ENCODE results near the gene PTPRG.

PTPRG gene

DNA sequence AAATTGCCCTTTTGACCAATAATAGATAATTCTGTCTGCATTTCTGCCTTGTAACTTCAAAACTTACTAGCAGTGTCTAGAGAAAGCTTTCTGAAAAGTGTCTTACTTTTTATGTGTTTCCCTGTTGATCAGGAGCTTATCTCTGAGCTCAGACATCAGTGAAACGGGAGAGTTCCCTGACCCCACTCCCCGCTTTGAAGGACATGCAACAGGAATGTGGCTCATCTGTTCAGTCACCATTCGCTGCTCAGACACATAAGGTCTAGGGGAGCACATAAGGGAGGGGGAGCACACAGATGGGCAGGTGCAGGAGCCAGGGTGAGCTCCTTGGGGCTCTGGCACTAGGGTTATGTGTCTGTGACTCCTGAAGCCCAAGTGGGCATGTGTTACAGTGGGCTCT lies 607.0 kb downstream of the PTPRG start:
- no peak for DNase-seq (ENCODE audit: low read depth in 1 of 2, low spot score in 1 of 2)

DNA sequence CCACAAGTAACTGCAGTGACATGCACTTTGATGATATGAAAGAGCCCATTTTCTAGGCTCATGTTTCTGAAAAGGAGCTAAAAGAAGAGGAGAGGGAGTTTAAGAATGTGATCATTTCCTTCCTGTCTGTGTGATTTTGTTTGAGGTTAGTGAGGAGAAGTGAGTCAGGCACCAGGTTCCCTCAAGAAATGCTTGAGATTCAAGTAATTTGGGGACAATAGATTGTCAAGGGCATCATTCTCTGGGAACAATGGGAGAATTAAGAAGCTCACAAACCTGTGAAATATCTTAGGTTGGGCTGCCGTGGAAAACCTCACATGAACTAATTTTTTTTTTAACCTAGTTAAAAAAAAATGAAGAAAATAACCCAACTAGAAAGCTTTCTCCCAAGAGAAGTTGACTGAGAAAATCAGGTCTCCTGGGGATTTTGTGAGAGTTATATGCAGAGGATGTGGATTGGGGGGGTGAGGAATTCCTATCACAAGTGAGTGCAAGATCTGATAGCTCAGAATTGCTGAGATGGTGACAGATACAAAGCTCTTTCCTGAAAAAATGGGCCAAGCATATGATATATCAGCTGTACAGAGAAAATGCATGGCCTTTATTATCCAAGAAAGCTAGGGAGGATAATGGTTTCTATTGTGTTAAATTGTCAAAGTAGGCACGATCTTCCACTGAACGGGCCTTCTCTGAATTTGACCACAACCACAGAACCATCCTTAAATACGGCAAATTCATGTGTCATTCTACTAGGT lies 608.7 kb downstream of the PTPRG start:
- no peak for DNase-seq (ENCODE audit: low read depth in 1 of 2, low spot score in 1 of 2)

DNA sequence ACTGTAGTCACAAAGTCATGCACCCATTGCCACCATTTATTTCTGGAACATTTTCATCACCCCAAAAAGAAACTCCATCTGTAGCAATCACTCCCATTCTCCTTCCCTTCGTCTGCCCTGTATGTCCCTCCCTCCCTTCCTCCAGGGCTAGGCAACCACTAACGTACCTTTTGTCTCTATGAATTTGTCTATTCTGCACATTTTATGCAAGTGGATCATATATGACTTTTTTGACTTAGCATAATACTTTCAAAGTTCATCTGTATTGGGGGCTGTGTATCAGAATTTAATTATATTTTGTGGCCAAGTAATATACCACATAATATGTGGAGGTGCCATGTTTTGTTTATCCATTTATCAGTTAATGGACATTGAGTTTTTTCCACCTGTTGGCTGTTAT lies 610.4 kb downstream of the PTPRG start:
- no peak for DNase-seq (ENCODE audit: low read depth in 1 of 2, low spot score in 1 of 2)

DNA sequence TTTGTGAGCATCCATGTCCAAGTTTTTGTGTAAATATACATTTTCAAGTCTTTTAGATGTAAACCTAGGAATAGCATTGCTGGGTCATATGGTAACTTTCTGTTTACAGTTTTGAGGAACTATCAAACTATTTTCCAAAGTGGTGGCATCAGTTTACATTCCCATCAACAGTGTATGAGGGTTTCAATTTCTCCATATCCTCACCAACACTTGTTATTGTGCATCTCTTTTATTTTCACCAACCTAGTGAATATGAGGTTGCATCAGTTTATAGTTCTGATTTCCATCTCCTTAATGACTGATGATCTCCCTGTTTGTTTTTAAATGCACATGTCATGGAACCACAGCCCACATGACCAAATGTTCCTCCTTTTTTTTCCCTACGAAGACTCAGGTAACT lies 610.8 kb downstream of the PTPRG start:
- DNase-seq (ENCODE audit: low read depth in 1 of 2, low spot score in 1 of 2) = no peak

DNA sequence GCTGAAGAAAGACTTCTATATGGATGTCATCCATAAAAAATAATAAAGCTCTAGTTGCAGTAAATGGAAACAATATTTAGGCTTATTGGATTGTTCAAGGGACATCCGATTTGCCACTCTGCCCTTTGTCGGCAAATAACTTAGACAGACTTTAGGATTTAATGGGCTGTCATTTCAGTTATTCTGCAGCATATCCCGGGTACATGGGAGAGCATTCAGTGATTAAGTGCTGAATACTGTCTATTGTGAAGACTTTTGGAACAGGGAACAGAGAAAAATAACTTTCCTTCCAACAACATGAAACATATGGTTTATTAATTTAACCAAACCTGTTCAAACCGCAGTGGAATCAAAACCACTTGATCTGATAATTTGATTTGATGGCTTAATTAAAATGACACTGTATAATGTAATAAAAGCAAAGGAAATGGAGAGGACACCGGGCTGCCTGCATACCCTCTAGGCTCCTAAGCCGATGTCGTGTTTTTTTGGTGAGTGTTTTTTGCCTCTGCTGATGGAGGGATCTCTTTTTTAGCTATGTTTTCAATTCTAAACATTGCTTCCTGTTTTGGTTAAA lies 612.7 kb downstream of the PTPRG start:
- no peak for DNase-seq (ENCODE audit: low read depth in 1 of 2, low spot score in 1 of 2)

DNA sequence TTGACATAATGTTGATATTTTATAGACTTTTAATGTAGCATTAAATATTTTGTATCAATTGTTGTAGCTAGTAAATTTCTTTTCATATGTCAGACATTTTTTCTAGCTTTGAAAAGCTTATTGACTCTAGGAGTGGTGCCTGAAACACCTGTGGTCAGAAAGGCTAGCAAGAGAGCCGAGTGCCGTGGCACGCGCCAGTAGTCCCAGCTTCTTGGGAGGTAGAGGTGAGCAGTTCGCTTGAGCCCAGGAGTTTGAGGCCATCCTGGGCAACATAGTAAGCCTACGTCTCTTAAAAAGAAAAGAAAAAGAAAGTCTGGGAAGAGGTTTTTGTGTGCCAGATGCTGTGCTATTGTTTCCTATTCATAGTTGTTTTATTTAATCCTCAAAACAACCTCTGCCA lies 613.8 kb downstream of the PTPRG start:
- no peak for DNase-seq (ENCODE audit: low read depth in 1 of 2, low spot score in 1 of 2)

DNA sequence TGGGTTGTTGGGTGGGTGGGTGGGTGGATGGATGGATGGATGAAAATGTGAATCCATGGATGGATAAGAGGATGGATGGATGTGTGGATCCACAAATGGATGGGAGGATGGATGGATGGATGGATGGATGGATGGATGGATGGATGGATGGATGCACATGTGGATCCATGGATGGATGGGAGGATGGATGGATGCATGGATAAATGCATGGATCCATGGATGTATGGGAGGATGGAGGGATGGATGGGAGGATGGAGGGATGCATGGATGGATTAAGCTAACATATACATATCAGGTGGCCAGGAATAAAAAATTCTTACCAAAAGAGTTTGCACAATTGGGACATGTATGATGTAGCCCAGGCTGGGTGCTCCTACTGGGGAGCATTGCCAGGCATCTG lies 616.7 kb downstream of the PTPRG start:
- no peak for DNase-seq (ENCODE audit: low read depth in 1 of 2, low spot score in 1 of 2)

DNA sequence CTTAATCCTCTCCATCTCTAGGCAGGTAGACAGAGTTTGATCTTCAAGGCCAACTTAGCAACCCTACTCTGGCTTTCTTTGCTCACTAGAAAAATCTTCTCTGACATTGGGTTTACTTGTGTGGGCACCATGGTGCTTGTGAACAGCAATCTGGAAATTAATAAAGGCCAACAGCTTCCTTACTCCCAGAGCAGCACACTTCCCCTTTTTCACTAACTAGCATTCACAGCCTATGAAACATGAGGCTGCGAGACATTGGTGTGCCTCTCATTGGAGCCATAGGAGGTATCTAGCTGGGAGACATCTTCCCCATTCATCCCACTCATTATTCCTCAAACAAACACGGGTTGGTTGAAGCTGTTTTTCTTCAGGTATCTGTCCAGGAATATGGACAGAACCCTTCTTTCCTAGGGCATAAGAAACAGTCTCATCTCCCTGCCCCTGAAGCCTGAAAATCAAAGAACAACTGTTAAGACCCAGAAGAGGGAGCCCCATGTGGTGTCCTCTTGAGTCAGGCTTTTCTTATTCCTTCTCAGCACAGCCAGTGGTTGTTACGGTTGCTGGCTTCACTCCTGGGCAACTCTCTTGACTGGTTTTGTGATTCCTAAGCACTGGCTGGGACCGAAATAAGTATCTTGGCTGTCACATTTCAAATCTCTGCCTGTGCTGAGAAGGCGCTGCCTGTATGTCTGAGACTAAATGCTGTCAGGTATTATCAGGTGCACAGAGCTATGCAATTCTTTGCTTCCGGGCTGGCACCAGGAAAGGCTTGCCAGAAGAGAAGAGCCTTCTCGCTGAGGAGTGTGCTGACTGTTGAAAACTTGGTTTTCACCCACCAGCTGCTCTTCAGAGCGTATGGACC lies 617.6 kb downstream of the PTPRG start:
- no peak for DNase-seq (ENCODE audit: low read depth in 1 of 2, low spot score in 1 of 2)

DNA sequence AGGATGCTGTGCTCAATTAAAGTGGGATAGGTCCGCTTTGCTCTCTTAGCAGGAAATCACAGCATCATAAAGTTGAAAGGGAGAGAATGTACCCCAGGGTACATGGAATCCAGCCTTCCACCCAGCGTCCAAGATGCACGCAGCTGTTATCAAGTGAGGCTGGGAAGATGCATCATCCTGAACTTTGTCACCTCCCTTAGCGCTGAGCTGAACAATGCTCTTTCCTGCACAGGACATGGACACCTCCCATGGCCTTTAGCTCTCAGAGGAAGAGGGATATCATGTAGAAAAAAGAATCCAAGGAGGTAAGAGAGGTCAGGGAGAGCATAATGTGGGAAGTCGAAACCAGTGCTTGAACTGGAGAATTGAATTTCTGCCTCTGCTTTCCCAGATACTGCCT lies 619.1 kb downstream of the PTPRG start:
- DNase-seq (ENCODE audit: low read depth in 1 of 2, low spot score in 1 of 2) = no peak

DNA sequence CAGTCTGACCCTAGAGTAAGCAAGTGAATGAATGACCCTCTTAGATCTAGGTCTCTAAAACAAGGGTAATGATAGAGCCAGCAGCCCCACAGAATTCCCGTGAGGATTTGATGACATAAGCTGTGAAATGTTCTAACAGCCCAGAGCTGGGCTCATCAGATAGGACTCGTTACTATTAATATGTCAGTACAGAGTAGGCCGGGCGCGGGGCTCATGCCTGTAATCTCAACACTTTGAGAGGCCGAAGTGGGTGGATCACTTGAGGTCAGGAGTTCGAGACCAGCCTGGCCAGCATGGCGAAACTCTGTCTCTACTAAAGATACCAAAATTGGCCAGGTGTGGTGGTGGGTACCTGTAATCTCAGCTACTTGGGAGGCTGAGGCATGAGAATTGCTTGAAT lies 621.7 kb downstream of the PTPRG start:
- DNase-seq (ENCODE audit: low read depth in 1 of 2, low spot score in 1 of 2) = no peak

DNA sequence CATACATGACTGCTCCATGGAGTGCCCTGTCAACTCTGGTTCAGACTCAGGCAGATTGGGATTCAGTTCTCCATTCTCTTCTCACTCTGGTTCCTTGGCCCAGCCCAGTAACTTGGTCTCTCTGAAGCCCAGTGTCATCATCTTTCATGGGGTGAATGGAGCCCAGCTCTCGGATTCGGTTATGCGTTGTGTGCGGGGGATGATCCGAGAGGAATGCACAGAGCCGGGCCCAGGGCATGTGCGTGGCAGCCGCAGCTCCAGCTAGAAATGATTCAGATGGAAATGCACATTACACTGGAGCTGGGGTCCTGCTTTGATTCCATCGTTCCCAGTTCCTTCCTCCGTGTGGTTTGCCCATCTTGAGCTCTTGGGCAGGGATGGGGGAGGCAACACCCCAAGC lies 622.6 kb downstream of the PTPRG start:
- DNase-seq (ENCODE audit: low read depth in 1 of 2, low spot score in 1 of 2) = no peak

DNA sequence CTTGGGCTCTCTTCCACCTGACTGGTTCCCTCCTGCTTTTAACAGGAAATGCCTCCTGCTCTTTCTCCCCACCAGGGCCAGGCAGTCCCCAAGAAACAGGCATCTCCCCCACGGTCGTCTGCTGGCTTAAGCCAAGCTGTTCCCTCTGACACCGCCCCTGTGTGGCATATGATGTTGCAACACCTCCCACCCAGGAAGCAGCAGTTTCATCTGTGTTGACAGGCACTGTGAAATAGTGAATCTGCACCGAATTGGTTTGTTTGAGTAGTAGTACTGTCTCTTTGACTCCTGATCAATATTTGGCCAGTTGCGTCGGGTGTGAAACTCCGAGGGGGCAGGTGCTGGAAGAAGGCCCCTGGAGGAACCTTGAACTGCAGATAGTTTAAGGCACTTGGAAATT lies 623.2 kb downstream of the PTPRG start:
- DNase-seq (ENCODE audit: low read depth in 1 of 2, low spot score in 1 of 2) = no peak

DNA sequence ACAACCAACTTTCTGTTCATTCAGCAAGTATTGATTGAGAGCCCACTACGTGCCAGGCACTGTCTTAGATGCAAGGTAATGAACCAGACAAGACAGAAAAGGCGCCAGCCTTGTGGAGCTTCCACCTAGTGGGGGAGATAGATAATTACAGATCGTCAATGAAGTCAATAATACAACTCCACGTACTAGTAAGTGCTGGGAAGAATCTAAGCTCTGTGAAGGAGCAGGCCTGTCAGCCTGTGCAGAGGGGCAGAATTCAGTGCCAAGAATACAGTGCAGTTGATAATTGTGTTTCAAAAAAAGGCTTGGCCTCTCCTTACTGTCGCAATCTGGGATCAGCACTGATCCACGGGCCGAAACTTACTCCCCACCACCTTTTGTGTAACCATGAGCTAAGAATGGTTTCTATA lies 625.7 kb downstream of the PTPRG start:
- DNase-seq (ENCODE audit: low read depth in 1 of 2, low spot score in 1 of 2) = no peak

DNA sequence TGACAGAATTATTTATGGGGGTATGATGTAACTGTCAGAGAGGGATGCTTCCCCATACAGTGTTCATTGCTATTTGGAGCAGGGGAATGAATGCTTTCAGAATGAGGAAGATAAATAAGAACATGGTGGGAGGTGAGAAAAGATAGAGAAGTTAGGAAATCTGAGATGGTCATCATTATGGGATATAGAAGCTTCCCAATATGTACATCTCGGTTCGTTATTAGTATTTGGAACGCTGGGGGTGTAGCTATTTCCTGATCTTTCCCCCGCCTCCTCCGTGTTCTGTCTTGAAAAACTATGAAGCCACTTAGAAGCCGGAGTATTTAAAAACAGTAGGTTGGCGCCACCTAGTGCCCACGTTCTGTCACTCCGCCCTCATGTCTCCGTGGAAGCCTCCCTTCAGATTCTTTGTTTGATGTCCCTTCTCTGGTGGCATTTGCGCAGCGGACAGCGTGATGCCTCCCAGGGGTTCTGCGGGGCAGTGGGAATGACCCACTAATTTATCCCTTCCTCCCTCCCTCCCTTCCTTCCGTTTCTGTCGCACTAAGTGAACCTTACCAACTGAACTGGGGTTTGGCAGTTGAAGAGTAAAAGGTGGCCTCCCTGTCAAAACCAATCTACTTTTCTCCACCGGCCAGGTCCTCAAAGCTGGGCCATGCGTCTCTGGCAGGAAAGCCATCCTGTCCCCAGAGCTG lies 627.5 kb downstream of the PTPRG start:
- peak in 1 of 2 donors; percentile 38 for DNase-seq (ENCODE audit: low read depth in 1 of 2, low spot score in 1 of 2)

DNA sequence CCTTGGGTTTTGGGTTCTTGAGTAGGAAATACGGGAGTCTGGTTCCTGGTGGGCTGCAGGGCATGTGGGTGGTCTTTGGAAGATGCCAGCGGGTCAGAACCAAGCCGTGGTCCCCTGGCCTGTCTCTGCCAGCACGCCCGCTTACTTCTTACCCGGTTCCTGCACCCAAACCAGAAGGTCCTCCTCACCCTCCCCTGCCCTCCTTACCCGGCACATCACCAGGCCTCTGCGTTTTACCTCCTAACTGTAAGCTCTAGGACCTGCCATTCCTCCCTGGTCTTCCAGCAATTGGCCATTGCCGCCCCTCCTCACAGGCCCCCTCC lies 628.0 kb downstream of the PTPRG start:
- no peak for DNase-seq (ENCODE audit: low read depth in 1 of 2, low spot score in 1 of 2)

DNA sequence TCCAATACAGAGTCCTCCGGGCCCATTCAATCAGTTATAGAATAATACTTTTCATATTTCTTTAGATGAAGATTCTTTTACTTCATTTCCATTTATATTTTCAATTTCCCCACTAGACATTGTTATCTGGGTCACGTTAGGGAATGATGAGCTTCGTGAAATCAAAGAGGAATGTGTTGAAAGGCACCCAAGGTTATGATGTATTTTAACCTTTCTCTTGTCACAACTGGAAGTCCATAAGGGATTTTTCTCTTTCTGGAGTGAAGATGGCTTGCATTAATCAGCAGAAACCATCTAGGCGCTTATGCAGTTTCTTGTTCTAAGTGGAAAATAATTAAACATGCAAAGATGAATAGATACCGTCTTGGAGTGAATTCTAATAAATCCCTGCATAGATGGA lies 631.5 kb downstream of the PTPRG start:
- DNase-seq (ENCODE audit: low read depth in 1 of 2, low spot score in 1 of 2) = no peak

DNA sequence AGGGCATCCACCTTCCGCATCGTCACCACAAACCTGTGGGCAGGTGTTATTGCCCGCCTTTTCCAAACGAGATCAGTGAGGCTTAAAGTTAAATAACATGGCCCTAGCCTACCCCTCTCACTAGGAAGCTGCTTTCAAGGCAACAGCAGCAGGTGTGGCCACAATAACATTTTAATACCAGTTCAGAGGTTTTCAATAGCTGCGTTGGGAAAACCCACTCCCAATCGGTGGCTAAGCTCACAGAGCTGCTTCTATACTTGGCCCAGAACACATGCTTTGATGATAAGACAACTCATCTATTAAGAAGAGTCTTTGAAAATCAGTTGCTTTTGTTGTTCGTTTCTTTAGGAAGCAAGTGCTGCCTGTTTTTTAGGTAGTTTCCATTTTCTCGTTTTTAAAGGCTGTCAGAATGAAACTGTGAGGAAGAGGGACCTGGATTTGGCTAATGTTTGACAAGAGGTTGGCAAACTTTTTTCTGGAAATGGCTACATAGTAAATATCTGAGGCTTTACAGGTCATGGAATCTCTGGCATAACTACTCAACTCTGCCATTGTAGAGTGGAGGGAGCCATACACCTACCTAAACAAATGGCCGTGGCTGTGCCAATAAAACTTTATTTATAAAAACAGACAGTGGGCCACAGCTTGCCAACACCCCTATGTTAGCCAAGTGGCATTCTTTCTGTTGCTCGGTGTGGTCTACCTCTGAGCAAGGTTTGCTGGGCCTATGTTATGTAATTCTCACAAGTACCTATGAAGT lies 632.4 kb downstream of the PTPRG start:
- no peak for DNase-seq (ENCODE audit: low read depth in 1 of 2, low spot score in 1 of 2)

DNA sequence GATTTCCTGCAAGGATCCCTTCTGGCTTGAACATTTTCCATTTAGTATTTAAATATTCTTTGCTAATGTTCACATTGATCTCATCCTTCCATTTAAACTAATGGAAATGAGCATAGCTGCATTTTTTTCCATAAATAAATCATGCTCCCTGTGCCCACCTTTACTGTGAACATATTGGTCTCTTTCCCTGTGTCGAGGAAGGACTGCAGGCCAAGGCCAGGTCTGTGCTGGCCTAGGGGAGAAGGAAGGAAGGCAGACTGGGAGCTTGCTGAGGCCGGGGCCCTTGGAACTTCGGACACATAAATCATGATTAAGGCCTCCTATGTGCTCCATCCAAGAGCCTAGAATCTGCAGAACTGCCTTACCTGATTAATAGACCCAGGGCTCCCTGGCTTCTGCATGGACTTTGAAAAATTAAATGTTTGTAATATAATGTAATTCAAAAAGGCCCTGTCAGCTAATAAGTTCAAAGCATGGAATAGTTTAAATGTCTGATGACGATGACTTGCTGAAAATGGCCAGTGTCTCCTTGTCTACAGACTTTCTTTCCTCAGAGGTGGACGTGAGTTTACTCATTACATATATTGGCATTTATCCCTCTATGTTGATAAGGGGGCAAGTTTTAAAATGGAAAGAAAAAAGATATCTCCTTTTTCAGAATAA lies 636.1 kb downstream of the PTPRG start:
- DNase-seq (ENCODE audit: low read depth in 1 of 2, low spot score in 1 of 2) = no peak

DNA sequence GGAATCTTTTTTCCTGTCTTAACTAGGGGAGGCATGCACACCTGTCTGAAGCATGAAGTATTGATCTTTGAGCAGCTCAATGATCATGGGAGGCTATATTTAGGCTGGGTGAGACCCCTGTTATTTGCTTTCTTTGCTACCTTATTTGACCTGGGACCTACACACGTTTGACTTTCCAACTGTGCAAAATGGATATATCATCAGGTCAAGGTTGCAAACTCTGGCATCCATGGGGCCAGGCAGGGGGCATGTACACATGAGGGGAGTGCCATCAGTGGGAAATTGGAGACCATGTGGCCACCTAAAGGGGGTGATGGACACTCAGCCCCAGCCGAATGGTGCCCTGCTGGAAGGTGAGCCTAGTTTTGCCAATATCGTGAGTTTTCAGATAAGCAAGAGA lies 637.8 kb downstream of the PTPRG start:
- no peak for DNase-seq (ENCODE audit: low read depth in 1 of 2, low spot score in 1 of 2)

DNA sequence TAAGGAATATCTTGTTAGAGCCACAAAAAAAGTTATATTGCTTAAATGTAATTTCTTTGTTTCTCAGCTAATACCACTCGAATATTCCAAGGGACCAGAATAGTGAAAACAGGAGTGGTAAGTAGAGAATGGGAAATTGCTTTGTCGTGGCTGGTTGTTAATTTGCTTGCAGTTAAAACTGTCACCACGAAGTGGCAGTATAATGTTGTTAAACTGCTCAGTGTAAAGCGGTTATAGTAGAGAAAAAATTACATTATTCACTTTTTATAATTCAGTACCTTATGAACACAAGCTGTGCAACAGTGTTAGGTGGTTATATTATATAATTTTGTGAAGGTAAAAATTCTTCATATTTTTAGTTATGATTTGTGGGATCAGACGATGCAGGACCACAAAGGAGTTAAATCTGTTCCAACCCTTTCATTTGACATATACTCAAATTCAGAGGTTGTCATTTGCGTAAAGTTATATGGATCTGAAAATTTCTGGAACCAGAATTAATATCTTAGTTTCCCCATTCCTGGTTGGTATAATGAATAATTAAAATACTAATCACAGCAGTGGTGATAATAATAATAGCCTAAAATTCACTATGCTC lies 640.2 kb downstream of the PTPRG start:
- DNase-seq (ENCODE audit: low read depth in 1 of 2, low spot score in 1 of 2) = no peak
